HG03139 (cell line): ENCODE measurements around the gene TAS1R1.

ENCODE experiments used
- ATAC-seq: cut with Tn5 transposase; IDR thresholded peaks from one replicate; pipeline ENCODE4 v1.9.1; 2021; ENCODE audit not compliant: unreplicated experiment

TAS1R1 gene

DNA sequence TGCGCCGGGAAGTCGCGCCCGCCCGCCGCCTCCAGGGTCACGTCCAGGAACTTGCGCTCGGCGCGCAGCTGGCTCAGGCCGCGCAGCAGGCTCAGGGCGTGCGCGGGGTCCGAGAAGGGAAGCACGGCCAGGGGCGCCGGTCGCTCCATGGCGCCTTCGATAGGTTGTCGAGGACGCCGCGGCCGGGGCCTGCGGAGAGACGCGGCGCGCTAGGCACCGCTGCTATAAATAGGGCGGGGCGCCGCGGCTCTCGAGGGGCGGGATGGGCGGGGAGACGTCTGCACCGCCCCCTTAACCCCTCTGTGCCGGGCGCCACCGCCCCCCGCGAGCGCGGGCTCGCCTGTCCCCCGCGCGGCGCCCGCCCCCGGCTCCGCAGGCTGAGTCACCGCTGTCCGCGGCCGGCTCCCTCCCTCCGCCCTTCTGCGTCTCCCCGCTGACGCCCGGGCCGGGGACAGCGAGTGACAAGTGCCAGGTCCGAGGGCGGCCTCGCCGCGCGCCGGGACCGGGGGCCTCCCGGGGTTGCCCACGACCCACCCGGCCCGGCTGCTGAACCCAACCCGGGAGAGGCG lies 47.6 kb downstream of the TAS1R1 start, which contains the start of gene KLHL21:
Gene KLHL21 (minus strand): TSS at position 201 of the 569 bp plus-strand sequence. CDS start 52 bp downstream, at position 149.
- peak; percentile 45 for ATAC-seq

DNA sequence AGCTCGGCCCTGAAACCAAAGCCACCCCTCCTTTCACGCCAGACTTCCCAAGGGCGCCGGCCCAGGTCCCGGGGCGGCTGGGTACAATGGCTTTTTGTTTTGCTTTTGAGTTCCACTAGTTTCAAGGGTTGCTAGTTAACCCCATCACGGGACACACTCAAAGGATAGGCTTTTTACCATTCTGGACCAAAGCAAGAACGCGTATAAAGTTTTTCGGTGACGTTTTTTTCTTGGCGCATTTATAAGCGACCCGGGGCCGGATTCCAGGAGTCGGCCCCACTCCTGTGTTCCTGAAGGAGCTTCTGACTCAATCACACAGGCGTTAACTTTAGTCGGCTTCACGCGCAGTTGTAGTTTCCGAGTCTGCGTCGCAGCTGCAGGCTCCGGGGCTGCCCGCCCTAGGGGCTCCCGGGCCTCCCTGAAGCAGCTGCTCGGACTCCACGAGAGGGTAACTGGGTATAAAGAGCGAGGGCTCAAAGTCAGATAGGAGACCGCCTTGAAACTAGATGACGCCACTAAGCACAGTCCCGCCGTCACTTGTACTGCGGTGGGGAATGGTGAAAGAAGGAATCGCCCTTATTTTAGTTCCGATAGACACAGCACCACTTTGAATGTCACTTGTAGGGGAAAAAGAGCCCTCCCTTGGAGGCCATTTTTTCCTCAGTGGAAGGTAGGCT lies 48.3 kb downstream of the TAS1R1 start:
- no peak for ATAC-seq

DNA sequence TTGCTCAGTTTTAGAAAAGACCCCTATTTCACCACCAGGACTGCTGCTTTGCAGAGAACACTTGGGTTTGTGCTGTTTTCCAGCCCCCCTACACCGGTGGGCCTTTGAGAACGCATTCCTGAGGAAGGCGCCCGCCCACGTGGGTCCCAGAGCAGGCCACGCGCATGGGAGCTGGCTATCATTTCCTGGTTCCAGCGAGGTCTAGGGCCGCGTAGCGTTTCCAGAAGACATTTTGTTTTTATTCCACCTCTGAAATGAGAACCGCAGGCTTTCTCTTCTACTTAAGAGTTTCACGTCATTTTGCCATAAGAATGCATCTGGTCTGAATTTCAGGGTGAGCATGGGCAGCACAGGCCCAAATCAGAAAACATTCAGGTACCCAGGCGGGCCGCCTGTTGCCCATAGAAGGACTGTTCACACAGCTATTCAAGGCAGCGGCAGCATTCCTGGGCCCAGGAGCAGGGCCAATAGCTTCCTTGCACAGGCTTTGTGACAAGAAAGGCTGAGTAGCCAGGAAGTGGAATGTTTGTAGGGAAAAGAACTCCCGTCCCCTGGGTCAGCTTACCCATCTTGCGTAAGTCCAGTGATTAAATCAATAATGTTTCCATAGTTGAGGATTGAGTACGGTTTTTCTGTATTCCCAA lies 48.9 kb downstream of the TAS1R1 start:
- ATAC-seq, result no peak

DNA sequence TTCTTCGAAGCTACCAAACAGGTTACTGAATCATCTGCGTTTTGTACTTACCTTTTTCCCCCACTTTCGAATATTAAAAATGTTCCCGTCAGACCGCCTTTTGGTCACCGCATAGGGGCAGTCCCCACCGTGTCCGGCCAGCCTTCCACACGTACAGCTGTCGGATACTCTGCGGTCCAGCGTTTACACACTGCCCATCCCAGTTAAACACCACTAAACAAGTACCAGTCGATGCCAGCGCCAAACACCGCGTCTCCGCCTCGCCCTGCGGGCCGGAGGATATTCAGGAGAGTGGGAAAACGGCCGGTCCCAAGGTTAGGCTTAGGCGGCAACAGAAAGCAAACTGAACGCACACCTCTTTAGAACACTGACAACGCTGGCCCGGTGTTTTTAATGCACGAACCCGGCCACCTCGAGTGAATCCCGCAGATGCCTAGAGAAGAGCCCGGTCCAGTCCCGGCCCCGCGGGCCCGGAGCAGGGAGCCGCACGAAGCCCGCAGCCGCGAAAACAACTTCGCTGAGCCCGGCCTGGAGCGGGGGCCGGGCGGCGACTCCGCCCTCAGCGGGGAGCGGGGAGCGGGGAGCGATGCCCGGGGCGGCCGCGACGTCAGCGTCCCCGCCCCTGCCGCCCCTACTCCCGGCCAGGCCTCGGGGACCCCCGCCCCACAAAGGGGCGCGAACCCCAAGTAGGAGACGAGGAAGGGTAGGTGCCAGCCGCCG lies 57.7 kb downstream of the TAS1R1 start:
- peak; percentile 28 for ATAC-seq

DNA sequence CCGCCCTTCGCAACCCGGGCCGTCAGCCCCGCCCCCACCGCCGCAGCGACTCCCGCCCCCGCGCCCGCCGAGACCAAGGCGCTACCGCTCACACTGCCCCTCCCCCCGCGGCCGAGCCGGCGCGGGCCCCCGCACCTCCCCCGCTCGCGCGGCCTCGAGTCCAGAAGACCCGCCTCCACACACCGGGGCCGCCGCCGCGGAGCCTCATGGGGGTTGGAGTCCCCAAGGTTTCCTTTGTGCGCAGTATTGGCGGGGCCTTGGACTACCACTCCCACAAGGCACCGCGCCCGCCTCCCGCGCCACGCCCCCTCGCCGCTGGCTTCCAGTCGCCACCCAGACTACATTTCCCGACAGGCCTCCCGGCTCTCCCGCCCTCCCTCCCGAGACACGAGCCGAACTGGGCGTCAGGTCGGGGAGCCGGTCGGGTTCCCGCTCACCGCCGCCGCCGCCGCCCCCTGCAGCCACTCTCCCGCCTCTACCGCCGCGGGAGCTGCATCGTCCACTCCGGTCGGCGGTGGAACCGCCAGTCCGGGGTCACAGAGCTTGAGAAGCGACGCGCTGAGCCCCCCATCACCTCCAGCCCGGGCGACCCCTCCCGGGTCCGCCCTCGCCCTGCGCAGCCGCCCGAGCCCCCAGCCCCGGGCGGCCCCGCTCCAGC lies 58.4 kb downstream of the TAS1R1 start, which contains the start of gene PHF13:
Gene PHF13 (plus strand): TSS at position 371 of the 658 bp plus-strand sequence. CDS start 336 bp downstream, outside the sequence.
- peak; percentile 80 for ATAC-seq

DNA sequence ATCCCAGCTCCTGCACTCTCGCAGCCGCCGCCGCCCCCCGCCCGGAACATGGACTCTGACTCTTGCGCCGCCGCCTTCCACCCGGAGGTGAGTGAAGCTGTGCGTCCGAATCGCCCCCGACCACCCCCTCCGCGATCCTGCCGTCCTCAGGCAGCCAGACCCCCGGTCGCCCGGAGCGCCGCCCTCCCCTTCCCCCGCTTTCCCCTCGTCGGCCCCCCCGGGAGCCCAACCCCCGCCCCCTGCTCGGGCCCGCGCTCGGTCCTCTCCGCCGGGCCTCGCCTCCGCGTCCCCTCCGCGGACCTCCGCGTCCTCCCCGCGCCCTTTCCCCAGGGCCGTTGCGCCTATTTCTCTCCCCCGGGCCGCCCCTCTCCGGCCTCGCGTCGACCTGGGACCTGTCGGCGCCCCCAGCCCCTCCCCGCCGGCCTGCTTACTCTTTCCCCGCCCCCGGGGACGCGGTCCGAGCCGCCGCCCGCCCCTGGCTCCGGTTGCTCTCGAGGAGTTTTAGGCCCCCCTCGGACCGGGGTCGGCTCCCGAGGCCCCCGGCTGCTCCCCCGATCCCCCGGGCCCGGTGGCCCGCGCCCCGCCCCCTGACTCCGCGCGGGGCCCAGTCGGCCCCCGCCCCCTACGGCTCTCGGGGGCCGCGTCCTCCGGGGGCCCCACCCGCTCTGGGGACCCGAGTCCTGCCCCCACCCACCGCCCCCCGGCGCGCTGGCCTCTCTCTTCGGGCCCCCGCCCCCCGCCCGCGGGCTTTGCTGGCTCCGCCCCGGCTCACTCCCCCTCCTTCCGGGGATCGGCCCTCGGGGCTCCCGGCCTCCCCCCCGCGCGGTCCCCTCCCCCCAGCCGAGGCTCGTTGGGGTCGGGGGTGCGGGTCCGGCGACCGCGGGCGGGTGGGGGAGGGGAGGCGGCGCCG lies 59.2 kb downstream of the TAS1R1 start:
- no peak for ATAC-seq

DNA sequence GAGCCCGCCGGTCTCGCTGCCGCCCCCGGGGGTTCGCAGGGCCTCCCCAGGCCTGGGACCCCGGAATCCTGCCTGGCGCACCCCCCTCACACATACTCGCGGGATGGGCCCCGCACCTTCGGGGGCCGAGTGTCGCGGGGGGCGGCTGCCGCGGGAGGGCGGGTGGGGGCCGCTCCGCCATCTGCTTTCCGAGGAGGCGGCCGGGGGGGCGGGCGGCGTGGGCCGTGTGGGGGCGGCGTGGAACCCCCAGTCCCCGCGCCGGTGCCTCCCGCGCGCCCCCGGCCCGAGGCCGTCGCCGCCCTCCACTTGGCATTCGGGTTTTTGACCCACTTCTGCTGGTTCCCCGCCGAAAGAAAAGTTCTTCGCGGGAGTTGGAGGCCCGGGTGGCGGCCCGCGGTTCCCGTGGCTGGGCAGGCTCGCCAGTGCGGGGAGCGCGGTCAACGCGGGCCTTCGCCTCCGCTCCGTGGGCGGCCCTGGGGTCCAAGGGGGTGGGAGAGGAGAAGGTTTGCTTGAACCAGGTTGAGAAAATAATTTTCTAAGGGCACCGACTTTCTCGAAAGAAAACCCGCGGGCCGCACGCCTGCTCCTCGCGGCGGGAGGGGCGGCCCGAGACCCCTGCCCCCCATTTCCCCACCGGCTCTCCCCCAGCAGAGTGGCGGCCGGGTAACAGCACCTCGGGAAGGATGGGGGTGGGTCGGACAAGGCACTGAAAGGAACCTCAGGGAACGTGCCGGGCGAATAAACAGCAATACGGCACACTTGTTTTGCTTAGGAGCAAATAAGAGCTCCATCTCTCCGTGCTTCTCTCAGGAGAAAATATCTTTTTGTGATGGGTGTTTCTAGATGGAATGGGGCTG lies 60.0 kb downstream of the TAS1R1 start:
- ATAC-seq, result no peak

DNA sequence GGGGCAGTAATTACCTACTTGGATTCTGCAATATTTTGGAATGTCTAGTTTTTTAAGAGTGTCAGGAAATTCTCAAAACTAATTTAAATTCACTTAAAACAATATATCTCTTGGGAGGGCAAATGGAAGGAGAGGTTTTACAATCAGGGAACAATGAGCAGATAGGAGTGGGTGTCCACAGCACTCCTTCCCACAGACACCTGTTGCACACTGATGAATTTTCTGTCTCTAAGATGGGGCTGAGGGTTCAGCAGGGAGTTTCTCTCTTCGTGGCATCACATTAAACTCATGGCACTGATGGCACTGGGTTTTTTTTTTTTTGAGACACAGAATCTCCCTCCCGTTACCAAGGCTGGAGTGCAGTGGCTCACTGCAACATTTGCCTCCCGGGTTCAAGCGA lies 63.9 kb downstream of the TAS1R1 start:
- ATAC-seq, result no peak

DNA sequence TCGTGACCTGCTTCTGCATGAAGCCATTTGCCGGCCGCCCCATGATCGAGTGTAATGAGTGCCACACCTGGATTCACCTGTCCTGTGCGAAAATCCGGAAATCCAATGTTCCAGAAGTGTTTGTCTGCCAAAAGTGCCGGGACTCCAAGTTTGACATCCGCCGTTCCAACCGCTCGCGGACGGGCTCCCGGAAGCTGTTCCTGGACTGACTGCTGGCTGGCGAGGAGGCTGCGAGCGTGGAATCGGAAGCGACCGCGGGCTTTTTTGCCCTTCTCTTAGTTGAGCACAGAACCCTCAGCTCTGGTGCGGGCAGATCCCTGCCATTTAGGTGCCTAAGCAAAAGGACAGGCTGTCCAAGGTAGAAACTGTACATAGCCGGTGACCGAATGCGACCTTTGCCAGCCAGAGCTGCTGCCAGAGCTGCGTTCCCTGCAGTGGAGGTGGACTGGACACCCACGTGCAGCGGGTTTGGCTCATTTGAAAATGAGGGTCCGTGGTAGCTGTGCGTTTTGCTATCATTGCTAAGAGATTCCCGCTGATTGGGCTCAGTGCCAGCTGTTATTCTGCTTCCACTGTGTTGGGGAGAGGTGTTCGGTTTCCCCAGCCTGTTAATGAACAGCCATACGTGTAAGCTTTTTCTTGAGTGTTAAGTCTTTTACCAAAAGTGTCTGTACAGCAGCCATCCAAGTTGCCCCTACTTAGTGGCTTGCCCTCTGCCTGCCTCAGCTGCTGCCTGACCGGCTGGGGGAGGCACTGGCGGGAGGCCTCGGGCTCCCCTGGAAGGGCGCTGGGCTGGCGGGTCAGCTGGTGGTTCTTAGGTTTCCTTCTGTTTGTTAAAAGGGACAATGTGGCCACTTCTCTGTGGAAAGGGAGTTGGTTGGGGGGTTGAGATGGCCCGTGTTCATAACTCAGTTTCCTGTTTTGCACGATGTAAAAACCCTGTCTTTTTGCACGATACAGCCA lies 66.6 kb downstream of the TAS1R1 start:
- no peak for ATAC-seq

DNA sequence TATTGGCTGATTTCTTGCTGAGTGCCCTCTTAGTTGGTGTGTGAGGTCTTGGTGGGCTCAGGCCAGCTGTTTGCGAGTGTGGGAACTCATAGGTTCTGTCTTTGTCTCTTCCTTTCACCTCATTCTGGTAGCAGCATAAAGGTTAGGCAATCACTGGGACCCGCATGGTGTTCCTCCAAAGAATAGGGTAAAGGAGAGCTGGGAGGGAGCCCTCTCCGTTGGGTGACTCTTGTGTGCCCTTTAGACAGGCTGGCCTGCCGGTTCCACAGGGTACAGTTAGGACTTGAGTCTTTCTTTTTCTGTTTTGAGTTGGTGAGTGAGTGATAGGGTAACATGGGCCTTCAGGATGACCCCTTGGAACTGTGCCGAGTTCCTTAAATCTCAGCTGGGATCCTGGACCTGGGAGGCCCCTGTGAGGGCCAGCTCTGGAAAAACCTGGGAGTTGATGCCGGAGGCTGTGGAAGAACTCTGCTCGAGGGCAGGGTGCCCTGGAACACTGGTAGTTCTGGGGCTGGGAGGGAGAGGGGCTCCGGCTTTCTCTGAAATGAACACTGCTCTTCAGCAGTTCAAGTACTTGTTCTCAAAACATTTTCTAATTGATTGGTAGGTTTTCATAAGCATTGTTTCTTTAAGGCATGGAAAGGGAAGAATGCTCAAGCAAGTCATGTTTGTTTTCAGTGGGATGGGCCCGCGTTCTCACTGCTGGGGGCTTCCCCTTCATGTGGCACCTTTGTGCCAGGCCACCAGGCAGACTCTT lies 67.5 kb downstream of the TAS1R1 start:
- ATAC-seq, result no peak

DNA sequence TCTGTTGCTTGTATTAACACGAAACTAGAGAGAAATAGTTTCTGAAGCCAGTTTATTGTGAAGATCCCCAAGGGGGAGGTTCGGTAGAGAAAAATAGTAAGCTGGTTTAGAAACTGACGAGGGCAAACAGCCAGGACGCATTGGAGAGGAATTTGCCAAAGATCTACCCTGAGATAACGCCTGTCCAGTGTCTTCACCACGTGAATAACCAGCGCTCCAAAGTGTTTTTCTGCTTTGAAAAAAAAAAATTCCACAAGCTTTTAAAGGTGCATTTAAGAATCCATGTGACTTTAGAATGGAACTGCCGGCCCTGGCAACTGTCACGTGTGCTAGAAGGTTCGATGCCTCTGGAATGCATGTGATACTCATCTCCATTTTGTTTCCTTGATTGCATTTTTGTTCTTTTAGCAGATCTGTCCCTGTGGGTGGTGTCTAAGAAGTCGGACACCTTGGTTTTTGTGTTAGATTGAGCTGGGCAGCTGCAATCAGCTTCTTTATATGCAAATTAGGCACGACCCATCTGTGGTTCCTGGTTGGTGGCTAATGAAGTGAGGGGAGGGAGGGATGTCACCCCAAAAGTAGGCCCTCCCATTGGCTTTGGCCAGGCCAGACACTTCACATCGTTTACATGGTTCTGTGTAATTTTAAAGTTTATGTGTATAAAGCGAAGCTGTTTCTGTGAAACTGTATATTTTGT lies 68.3 kb downstream of the TAS1R1 start:
- no peak for ATAC-seq

DNA sequence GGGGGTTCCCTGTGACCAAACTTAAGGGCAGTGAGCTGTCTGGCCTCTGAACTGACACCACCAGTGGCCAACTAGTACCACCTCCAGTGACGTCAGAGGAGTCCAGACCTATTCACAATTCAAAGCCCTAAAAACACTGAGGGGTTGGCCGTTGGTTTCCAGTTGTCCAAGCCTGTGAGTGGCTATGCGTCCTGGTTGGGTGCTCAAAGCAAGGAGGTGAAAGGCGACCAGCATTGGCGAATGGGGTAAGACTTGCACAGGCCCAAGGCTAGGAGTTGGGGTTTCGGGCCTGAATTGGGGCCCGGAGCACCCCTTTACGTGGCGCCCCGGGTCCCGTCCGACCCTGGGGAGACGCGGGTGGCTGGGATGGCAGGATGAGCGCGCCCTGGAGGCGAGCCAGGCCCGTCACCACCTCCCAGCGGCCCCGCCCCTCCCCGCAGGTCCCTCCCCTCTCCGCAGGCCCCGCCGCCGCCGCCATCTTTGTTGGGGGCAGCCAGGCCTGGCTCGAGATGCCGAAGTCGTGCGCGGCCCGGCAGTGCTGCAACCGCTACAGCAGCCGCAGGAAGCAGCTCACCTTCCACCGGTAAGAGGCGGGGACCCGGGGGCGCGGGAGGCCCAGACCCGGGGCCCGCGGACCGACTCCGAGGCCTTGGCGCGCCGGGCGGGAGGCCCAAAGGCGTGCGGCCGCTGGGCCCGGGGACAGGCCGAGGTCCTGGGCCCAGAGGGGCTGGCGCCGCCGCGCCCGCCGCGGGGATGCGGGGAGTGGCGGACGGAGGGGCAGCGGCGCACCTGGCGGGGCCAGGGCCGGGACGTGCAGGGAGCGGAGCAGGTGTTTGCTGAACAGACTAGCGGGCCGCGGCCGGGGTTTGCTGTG lies 69.8 kb downstream of the TAS1R1 start, which contains the start of gene THAP3:
Gene THAP3 (plus strand): TSS at position 159 of the 874 bp plus-strand sequence. CDS start 351 bp downstream, at position 510.
- ATAC-seq, result peak; percentile 70

DNA sequence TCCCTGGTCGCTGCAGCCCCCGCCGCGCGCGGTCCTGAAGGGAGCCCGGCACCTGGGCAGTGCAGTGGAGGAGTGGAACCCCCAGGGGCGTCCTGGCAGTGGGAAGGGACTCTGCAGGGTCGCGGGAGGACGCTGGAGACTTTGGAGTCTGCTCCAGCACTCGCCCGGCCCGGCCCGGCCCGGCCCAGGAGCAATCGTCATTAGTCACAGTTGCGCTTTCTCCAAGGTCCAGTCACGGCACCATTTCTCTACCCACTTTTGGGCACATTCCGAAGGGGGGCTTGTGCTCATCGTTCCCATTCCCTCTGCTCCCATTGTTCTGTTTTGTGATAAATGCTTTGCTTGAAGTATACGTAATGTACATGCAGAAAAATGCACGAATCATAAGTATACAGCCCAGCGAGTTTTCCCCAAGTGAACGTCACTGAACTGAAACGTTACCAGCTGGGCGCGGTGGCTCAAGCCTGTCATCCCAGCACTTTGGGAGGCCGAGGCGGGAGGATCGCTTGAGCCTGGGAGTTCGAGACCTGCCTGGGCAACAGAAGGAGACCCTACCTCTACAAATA lies 70.6 kb downstream of the TAS1R1 start:
- no peak for ATAC-seq

DNA sequence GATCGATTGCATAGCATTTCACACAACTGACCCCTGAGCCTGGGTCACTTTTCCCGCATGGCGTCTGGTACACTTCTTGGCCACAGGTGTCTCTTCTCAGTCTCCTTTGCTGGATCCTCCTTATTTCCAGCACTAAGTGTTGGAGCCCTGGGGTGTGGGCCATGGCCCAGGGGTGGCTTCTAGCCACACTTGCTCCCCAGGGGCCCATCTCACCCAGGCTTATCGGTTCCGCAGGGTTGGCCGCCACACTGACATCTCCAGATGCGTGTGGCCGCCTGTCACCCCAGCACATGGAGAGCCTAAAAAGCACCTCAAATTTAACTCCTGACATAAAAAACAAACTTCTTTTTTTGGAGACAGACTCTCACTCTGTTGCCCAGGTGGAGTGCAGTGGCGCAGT lies 71.9 kb downstream of the TAS1R1 start:
- no peak for ATAC-seq
